HepG2 (cell line): ENCODE results near the gene KRTAP5-9. TPM values are rescaled to one million over a fixed set of nuclear protein-coding genes. Genes with fewer than 3 reads are reported as not detected.
"Not testable (repeated sequence)": the region's sequence is repeated elsewhere in the genome, so short reads cannot be mapped to it uniquely, and the experiment has no call there.

Source experiments
- ATAC-seq: fragments of 200-7000 bp; cut with Tn5 transposase; 3 replicates; pipeline ENCODE4 v1.9.1; 2020; ENCODE audit warnings: mild to moderate bottlenecking, moderate library complexity
- BruUV-seq: library from RNA; stranded (reverse); fragments of 400-500 nt; replicated peaks from 2 replicates; lab custom pipeline; 2021; lab: Mats Ljungman, UMichigan
- CTCF ChIA-PET: fragments of 300-600 bp; formaldehyde crosslinking; extraction: SDS; loops from one replicate; lab custom pipeline; 2021; ENCODE audit warnings: low total read pairs, inconsistent platforms, low intra/inter-chr PET ratio; lab: Yijun Ruan, JAX
- POLR2A ChIA-PET: fragments of 350-600 bp; sonication (Branson Sonifier 250); formaldehyde crosslinking; loops from one replicate; lab custom pipeline; 2020; ENCODE audit warnings: antibody characterized with exemption, inconsistent platforms; lab: Yijun Ruan, JAX
- DNase-seq: peaks from one replicate; pipeline ENCODE4 v3.0.0-alpha.2; 2015; ENCODE audit warnings: low spot score
- FAIRE-seq: peaks from 3 replicates; lab custom pipeline; 2011; peaks lifted over from hg19 to GRCh38; lab: Jason Lieb, UNC
- H2AFZ ChIP-seq: one replicate; pipeline ENCODE4 v1.6.1; 2011; ENCODE audit warnings: low read length, inconsistent platforms
- H3K27ac ChIP-seq: fragments of 300-600 bp; 3 replicates; pipeline ENCODE4 v1.8.0; 2011; ENCODE audit warnings: mixed run types, mild to moderate bottlenecking, mixed read lengths, low read length, inconsistent platforms; ENCODE audit not compliant: insufficient read depth; ENCODE audit errors: extremely low read length
- H3K27me3 ChIP-seq, 2 experiments: fragments of 200-600 bp in 1 of 2; 2 replicates in 1 of 2; 3 replicates in 1 of 2; pipeline versions ENCODE4 v1.6.0 to v1.8.0; 2011; ENCODE audit warnings: low read length in 2 of 2, mild to moderate bottlenecking in 2 of 2, moderate library complexity in 2 of 2, inconsistent platforms in 1 of 2; ENCODE audit not compliant: insufficient read depth in 2 of 2, control insufficient read depth in 1 of 2
- H3K36me3 ChIP-seq, 2 experiments: fragments of 200-600 bp in 1 of 2; replicated peaks in 1 of 2; 2 replicates in 1 of 2; 3 replicates in 1 of 2; pipeline versions ENCODE4 v1.5.1 to v1.8.0; 2011; ENCODE audit warnings: low read length in 2 of 2, inconsistent platforms in 1 of 2; ENCODE audit not compliant: insufficient read depth in 2 of 2, control insufficient read depth in 1 of 2
- H3K4me1 ChIP-seq: 2 replicates; pipeline ENCODE4 v1.5.1; 2012; ENCODE audit warnings: low read length, inconsistent platforms; ENCODE audit not compliant: insufficient read depth
- H3K4me2 ChIP-seq: 2 replicates; pipeline ENCODE4 v1.6.0; 2011; ENCODE audit warnings: low read depth, low read length, inconsistent platforms
- H3K4me3 ChIP-seq, 3 experiments: fragments of 200-600 bp in 1 of 3; sonication (generic), shearing (Covaris generic) in 1 of 3; replicated peaks in 1 of 3; 2 replicates each; pipeline ENCODE4 v1.5.1; 2011 to 2016; ENCODE audit warnings: low read length in 3 of 3, inconsistent platforms in 2 of 3, low read depth in 2 of 3, mild to moderate bottlenecking in 2 of 3, control low read depth in 1 of 3, mixed read lengths in 1 of 3; ENCODE audit not compliant: insufficient read depth in 1 of 3
- H3K79me2 ChIP-seq: one replicate; pipeline ENCODE4 v1.6.1; 2011; ENCODE audit warnings: low read length, inconsistent platforms; ENCODE audit not compliant: insufficient read depth
- H3K9ac ChIP-seq: 2 replicates; pipeline ENCODE4 v1.6.0; 2011; ENCODE audit warnings: mild to moderate bottlenecking, low read depth, low read length, inconsistent platforms; ENCODE audit not compliant: insufficient read depth
- H3K9me3 ChIP-seq: 2 replicates; pipeline ENCODE4 v1.5.1; 2012; ENCODE audit warnings: mild to moderate bottlenecking, low read length
- H4K20me1 ChIP-seq: 2 replicates; pipeline ENCODE4 v1.6.0; 2011; ENCODE audit warnings: inconsistent platforms, mild to moderate bottlenecking, low read length, moderate library complexity; ENCODE audit not compliant: insufficient read depth
- ESRRA ChIP-seq: sonication (generic); formaldehyde crosslinking; IDR thresholded peaks from 2 replicates; pipeline ENCODE4 v1.5.1; 2020; ENCODE audit warnings: mild to moderate bottlenecking, low read depth, missing genetic modification reagents
- KDM1A ChIP-seq: IDR thresholded peaks from 2 replicates; pipeline ENCODE4 v1.6.1; 2016; ENCODE audit warnings: missing compliant biosample characterization
- RORA ChIP-seq: sonication (generic); formaldehyde crosslinking; IDR thresholded peaks from 2 replicates; pipeline ENCODE4 v1.5.0; 2020; ENCODE audit warnings: mild to moderate bottlenecking, missing genetic modification reagents, moderate library complexity
- SMAD3 ChIP-seq: sonication (generic); formaldehyde crosslinking; IDR thresholded peaks from 2 replicates; pipeline ENCODE4 v1.4.0; 2020; ENCODE audit warnings: missing genetic modification reagents
- SMC3 ChIP-seq: IDR thresholded peaks from 2 replicates; pipeline ENCODE4 v1.6.1; 2011; ENCODE audit warnings: low read length, improper control_type of control experiment
- ZC3H4 ChIP-seq: sonication (generic); formaldehyde crosslinking; IDR thresholded peaks from 2 replicates; pipeline ENCODE4 v1.4.0; 2020; ENCODE audit warnings: missing genetic modification reagents, borderline replicate concordance
- ZNF235 ChIP-seq: sonication (generic); formaldehyde crosslinking; IDR thresholded peaks from 2 replicates; pipeline ENCODE4 v1.8.1; 2023; ENCODE audit warnings: mild to moderate bottlenecking, missing genetic modification reagents, borderline replicate concordance
- ZNF333 ChIP-seq: sonication (generic); formaldehyde crosslinking; IDR thresholded peaks from 2 replicates; pipeline ENCODE4 v1.4.0; 2020; ENCODE audit warnings: mild to moderate bottlenecking, missing genetic modification reagents, borderline replicate concordance
- ZNF687 ChIP-seq: sonication (generic); formaldehyde crosslinking; IDR thresholded peaks from 2 replicates; pipeline ENCODE4 v1.5.1; 2020; ENCODE audit warnings: mild to moderate bottlenecking, missing genetic modification reagents, moderate library complexity
- ZSCAN5A ChIP-seq: sonication (generic); formaldehyde crosslinking; IDR thresholded peaks from 2 replicates; pipeline ENCODE4 v1.8.0; 2022; ENCODE audit warnings: mild to moderate bottlenecking, missing genetic modification reagents, borderline replicate concordance
- WGBS: methylation state at CpG from one replicate; pipeline ENCODE4 v1.1.6; 2017; ENCODE audit warnings: low lambda C conversion rate; 5-methylcytosine and 5-hydroxymethylcytosine counted together
- in situ Hi-C: cut with HindIII; loops from 2 replicates; pipeline ENCODE4 v1.10.0; 2017; ENCODE audit warnings: low pct_unique_long_range_greater_than_20kb; ENCODE audit not compliant: extremely low pct_ligation_motif_present
- intact Hi-C: fragments of 100-400 bp; cut with micrococcal nuclease; formaldehyde crosslinking; loops from one replicate; pipeline ENCODE4 v1.10.0; 2022; ENCODE audit not compliant: unreplicated experiment
- polyA plus RNA-seq, 8 experiments: library from polyadenylated mRNA; depleted of rRNA in 3 of 8; stranded (reverse) in 7 of 8; unstranded in 1 of 8; fragments of >200 nt; fragmentation: Illumina TruSeq in 4 of 8; extraction: Trizol in 4 of 8; gene quantifications; 2 replicates each; pipeline versions ENCODE4 v1.2.1 to v1.2.3, GENCODE V29; 2011 to 2016; ENCODE audit warnings: low read depth in 4 of 8, missing spikeins in 1 of 8, mixed read lengths in 1 of 8; ENCODE audit not compliant: insufficient read depth in 1 of 8
- total RNA-seq, 5 experiments: library from RNA; depleted of rRNA; stranded (reverse); fragments of >200 nt; fragmentation: Illumina TruSeq; extraction: Trizol; gene quantifications; 2 replicates each; pipeline ENCODE4 v1.2.3, GENCODE V29; 2016; ENCODE audit warnings: low read depth in 1 of 5

KRTAP5-9 gene
- total and polyA plus RNA-seq, 2 of the 13 experiments (the other 11 are each of a cell fraction or from before 2014, with no cell fraction given) = 0.09 TPM; not detected in 1

GRCh38 chr11:71571101-71571850, 23.1 kb downstream of the KRTAP5-9 start:
- DNase-seq, in situ Hi-C loops, CTCF ChIA-PET, FAIRE-seq, intact Hi-C loops, H3K9me3 ChIP-seq, H3K27ac ChIP-seq, H3K36me3 ChIP-seq, H2AFZ ChIP-seq, H3K9ac ChIP-seq, BruUV-seq, H4K20me1 ChIP-seq, H3K4me2 ChIP-seq, POLR2A ChIA-PET, H3K4me3 ChIP-seq, H3K79me2 ChIP-seq, ATAC-seq: not testable (repeated sequence)
- Histone ChIP-seq H3K27me3 (peaks cover 9 to 49% of the 10 kb centered on the region in 2 experiments; a peak in 4 of 5 replicates), H3K4me1 (peaks cover 43% of the 10 kb centered on the region)
- 65% methylated on average over 23 of the region's 39 CpGs for WGBS
- peak; percentile 11; the same call in 1 of the 2 replicates for TF ChIP-seq ZNF687

GRCh38 chr11:71572811-71573210, 24.6 kb downstream of the KRTAP5-9 start:
- Histone ChIP-seq H3K36me3 (no peaks in the 10 kb centered on the region), H3K9me3 (no peaks in the 10 kb centered on the region), H4K20me1 (no peaks in the 10 kb centered on the region), H2AFZ (no peak overlapping the region), H3K4me1 (peaks cover 27% of the 10 kb centered on the region), H3K9ac (no peak overlapping the region), H3K27me3 (peaks cover 9 to 51% of the 10 kb centered on the region in 2 experiments), H3K4me2 (no peak overlapping the region), H3K79me2 (no peaks in the 10 kb centered on the region), H3K27ac (no peak overlapping the region), H3K4me3 (no peak overlapping the region)
- in situ Hi-C loops (no loop called here), intact Hi-C loops (no loop called here)
- BruUV-seq = no TSS peak
- ChIA-PET CTCF (no interaction called here), POLR2A (no interaction called here)
- 40% methylated on average over 9 of the region's 11 CpGs for WGBS
- ATAC-seq (no peak), DNase-seq (no peak), FAIRE-seq (no peak)
- TF ChIP-seq ZNF235 (CRISPR knock-in tag) = no peak
- no peak for TF ChIP-seq ZNF333 (CRISPR knock-in tag)
- TF ChIP-seq ZC3H4 (CRISPR knock-in tag) = no peak
- no peak for TF ChIP-seq SMAD3 (CRISPR knock-in tag)
- TF ChIP-seq ESRRA (CRISPR knock-in tag) = no peak
- TF ChIP-seq SMC3 = no peak
- no peak for TF ChIP-seq RORA (CRISPR knock-in tag)
- no peak for TF ChIP-seq ZSCAN5A
- TF ChIP-seq KDM1A (CRISPR knock-in tag) = no peak
